Endothelial cell of umbilical vein (primary cell): Measurements from ENCODE around the gene OPCML. TPM values are rescaled to one million over a fixed set of nuclear protein-coding genes. Genes with fewer than 3 reads are reported as not detected.

Source experiments
- BruUV-seq: library from RNA; stranded (reverse); fragments of 400-500 nt; replicated peaks from 2 replicates; lab custom pipeline; 2021; lab: Mats Ljungman, UMichigan
- CTCF ChIA-PET: fragments of 300-600, 350-600 bp; sonication (Branson Sonifier 250); formaldehyde crosslinking; loops from one replicate; lab custom pipeline; 2021; ENCODE audit warnings: antibody characterized with exemption, inconsistent platforms; lab: Charles Lee
- POLR2A ChIA-PET: fragments of 300-600, 350-600 bp; sonication (Branson Sonifier 250); formaldehyde crosslinking; loops from one replicate; lab custom pipeline; 2021; ENCODE audit warnings: antibody characterized with exemption, inconsistent platforms; lab: Charles Lee
- DNase-seq: peaks from one replicate; pipeline ENCODE4 v3.0.0-alpha.2; 2011; ENCODE audit warnings: low read depth, low spot score
- FAIRE-seq: peaks from 2 replicates; lab custom pipeline; 2011; peaks lifted over from hg19 to GRCh38; lab: Jason Lieb, UNC
- H2AFZ ChIP-seq: 2 replicates; pipeline ENCODE4 v1.6.0; 2012; ENCODE audit warnings: low read depth, low read length, control low read depth, inconsistent platforms
- H3K27ac ChIP-seq: 2 replicates; pipeline ENCODE4 v1.5.1; 2011; ENCODE audit warnings: low read depth, mild to moderate bottlenecking, control low read depth, low read length, moderate library complexity; ENCODE audit not compliant: insufficient read depth
- H3K27me3 ChIP-seq, 2 experiments: 2 replicates each; pipeline versions ENCODE4 v1.6.0 to v1.6.1; 2011; ENCODE audit warnings: low read length in 2 of 2, mixed read lengths in 1 of 2; ENCODE audit not compliant: control insufficient read depth in 2 of 2, insufficient read depth in 2 of 2
- H3K36me3 ChIP-seq, 2 experiments: 2 replicates in 1 of 2; 3 replicates in 1 of 2; pipeline ENCODE4 v1.5.1; 2011; ENCODE audit warnings: low read length in 2 of 2, mild to moderate bottlenecking in 1 of 2, moderate library complexity in 1 of 2; ENCODE audit not compliant: control insufficient read depth in 2 of 2, insufficient read depth in 2 of 2; ENCODE audit errors: extremely low read depth in 1 of 2
- H3K4me1 ChIP-seq: 3 replicates; pipeline ENCODE4 v1.5.1; 2011; ENCODE audit warnings: mild to moderate bottlenecking, low read length; ENCODE audit not compliant: control insufficient read depth, insufficient read depth; ENCODE audit errors: extremely low read depth
- H3K4me2 ChIP-seq: 2 replicates; pipeline ENCODE4 v1.6.1; 2011; ENCODE audit warnings: low read length, control low read depth, mixed read lengths; ENCODE audit not compliant: insufficient read depth
- H3K4me3 ChIP-seq, 3 experiments: fragments of 200-600 bp in 1 of 3; sonication (generic), shearing (Covaris generic) in 1 of 3; replicated peaks in 1 of 3; 2 replicates each; pipeline ENCODE4 v1.5.1; 2011 to 2016; ENCODE audit warnings: control low read depth in 3 of 3, low read length in 3 of 3, mild to moderate bottlenecking in 2 of 3, inconsistent platforms in 1 of 3, low read depth in 1 of 3, moderate library complexity in 1 of 3; ENCODE audit not compliant: insufficient read depth in 1 of 3
- H3K79me2 ChIP-seq: 2 replicates; pipeline ENCODE4 v1.6.0; 2012; ENCODE audit warnings: low read length, inconsistent platforms; ENCODE audit not compliant: control insufficient read depth, insufficient read depth
- H3K9ac ChIP-seq: replicated peaks from 2 replicates; pipeline ENCODE3; 2011; ENCODE audit warnings: low read length, control low read depth; ENCODE audit not compliant: insufficient read depth; ENCODE audit errors: extremely low read depth
- H3K9me1 ChIP-seq: replicated peaks from 3 replicates; pipeline ENCODE4 v1.6.0; 2011; ENCODE audit warnings: mild to moderate bottlenecking, low read length; ENCODE audit not compliant: control insufficient read depth, insufficient read depth; ENCODE audit errors: extremely low read depth
- H3K9me3 ChIP-seq: replicated peaks from 2 replicates; pipeline ENCODE4 v1.5.1; 2012; ENCODE audit warnings: low read length, inconsistent platforms; ENCODE audit not compliant: control insufficient read depth, insufficient read depth
- H4K20me1 ChIP-seq: replicated peaks from 2 replicates; pipeline ENCODE3; 2011; ENCODE audit warnings: mild to moderate bottlenecking, low read length; ENCODE audit not compliant: control insufficient read depth, insufficient read depth; ENCODE audit errors: extremely low read depth
- EZH2 ChIP-seq: IDR thresholded peaks from 2 replicates; pipeline ENCODE4 v1.6.1; 2012; ENCODE audit warnings: borderline replicate concordance, low read depth, mild to moderate bottlenecking, moderate library complexity, low read length, inconsistent platforms; ENCODE audit not compliant: severe bottlenecking
- FOS ChIP-seq: IDR thresholded peaks from 2 replicates; pipeline ENCODE4 v1.6.1; 2011; ENCODE audit warnings: mild to moderate bottlenecking, low read length, moderate library complexity, borderline replicate concordance; ENCODE audit not compliant: insufficient read depth
- GATA2 ChIP-seq: IDR thresholded peaks from 2 replicates; pipeline ENCODE4 v1.7.0; 2011; ENCODE audit warnings: low read depth, mild to moderate bottlenecking, moderate library complexity, mixed read lengths, low read length; ENCODE audit not compliant: insufficient read length, insufficient read depth
- JUN ChIP-seq: IDR thresholded peaks from 2 replicates; pipeline ENCODE4 v1.6.1; 2011; ENCODE audit warnings: borderline replicate concordance, low read depth; ENCODE audit not compliant: insufficient read length, insufficient read depth
- MYC ChIP-seq: IDR thresholded peaks from one replicate; pipeline ENCODE4 v1.6.1; 2011; ENCODE audit warnings: mild to moderate bottlenecking, low read depth, low read length
- POLR2A ChIP-seq: IDR thresholded peaks from 2 replicates; pipeline ENCODE4 v1.6.1; 2012; ENCODE audit warnings: low read depth, mild to moderate bottlenecking, control low read depth, low read length
- POLR2AphosphoS5 ChIP-seq: IDR thresholded peaks from 2 replicates; pipeline ENCODE4 v1.6.1; 2012; ENCODE audit warnings: low read depth, mild to moderate bottlenecking, control low read depth, low read length, moderate library complexity; ENCODE audit not compliant: insufficient read depth
- dilution Hi-C: fragments of 300-500 bp; cut with MboI; formaldehyde crosslinking; loops from one replicate; pipeline ENCODE4 v1.15.0; 2019; ENCODE audit warnings: low sequenced_read_pairs; ENCODE audit not compliant: extremely low pct_ligation_motif_present
- intact Hi-C: fragments of 100-400 bp; cut with micrococcal nuclease; formaldehyde crosslinking; loops from one replicate; pipeline ENCODE4 v1.10.0; 2022
- polyA plus RNA-seq, 4 experiments: library from polyadenylated mRNA; depleted of rRNA in 3 of 4; stranded (reverse) in 3 of 4; unstranded in 1 of 4; fragments of >200 nt; gene quantifications; 2 replicates each; pipeline versions ENCODE4 v1.2.1 to v1.2.3, GENCODE V29; 2011 to 2012; ENCODE audit warnings: missing spikeins in 1 of 4
- total RNA-seq: library from RNA; stranded (reverse); gene quantifications from 2 replicates; pipeline ENCODE4 v1.2.3, GENCODE V29; 2021
- TF ChIP-seq, protein P1 (sequence below), 2 donors: IDR thresholded peaks; 1 replicate in 1 of 2; 2 replicates in 1 of 2; pipeline ENCODE4 v1.5.1; 2011; ENCODE audit warnings: low read length in 2 of 2, mild to moderate bottlenecking in 2 of 2, moderate library complexity in 2 of 2, control low read depth in 1 of 2, inconsistent platforms in 1 of 2, low read depth in 1 of 2; ENCODE audit not compliant: insufficient read depth in 1 of 2; ENCODE audit errors: extremely low read depth in 1 of 2
- TF ChIP-seq, protein P2 (sequence below): IDR thresholded peaks from 2 replicates; pipeline ENCODE4 v1.6.1; 2011; ENCODE audit not compliant: insufficient read depth, insufficient read length

Gene OPCML
- total and polyA plus RNA-seq, 2 donors (not counting 3 experiments of a cell fraction or from before 2014, with no cell fraction given): not detected

DNA sequence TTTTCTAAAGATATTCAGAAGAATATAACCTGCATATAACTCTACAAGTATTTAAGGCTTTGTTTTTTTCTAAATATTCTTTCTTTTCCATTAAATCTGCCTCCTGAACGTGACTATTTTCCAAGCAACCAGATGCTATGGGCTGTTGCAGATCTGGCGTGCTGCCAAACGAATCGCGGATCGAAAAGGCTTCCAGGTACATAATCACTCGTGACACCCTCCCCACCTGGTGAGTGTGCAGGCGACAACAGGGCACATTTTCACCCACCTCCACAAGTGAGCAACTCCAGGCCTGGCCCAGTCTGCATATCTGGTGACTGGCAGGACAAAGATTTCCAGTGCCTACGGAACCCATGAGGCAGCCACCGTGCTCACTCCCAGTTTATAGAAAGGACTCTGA, 660.1 kb downstream of the OPCML start:
- H4K20me1 ChIP-seq: no peaks in the 10 kb centered on the region
- H3K27ac ChIP-seq: no peak overlapping the region
- H3K79me2 ChIP-seq: no peaks in the 10 kb centered on the region
- no peaks in the 10 kb centered on the region for H3K4me1 ChIP-seq
- TF ChIP-seq, protein P1, sequence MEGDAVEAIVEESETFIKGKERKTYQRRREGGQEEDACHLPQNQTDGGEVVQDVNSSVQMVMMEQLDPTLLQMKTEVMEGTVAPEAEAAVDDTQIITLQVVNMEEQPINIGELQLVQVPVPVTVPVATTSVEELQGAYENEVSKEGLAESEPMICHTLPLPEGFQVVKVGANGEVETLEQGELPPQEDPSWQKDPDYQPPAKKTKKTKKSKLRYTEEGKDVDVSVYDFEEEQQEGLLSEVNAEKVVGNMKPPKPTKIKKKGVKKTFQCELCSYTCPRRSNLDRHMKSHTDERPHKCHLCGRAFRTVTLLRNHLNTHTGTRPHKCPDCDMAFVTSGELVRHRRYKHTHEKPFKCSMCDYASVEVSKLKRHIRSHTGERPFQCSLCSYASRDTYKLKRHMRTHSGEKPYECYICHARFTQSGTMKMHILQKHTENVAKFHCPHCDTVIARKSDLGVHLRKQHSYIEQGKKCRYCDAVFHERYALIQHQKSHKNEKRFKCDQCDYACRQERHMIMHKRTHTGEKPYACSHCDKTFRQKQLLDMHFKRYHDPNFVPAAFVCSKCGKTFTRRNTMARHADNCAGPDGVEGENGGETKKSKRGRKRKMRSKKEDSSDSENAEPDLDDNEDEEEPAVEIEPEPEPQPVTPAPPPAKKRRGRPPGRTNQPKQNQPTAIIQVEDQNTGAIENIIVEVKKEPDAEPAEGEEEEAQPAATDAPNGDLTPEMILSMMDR (IDR thresholded peaks at IDR 0.05; ENCODE audit: extremely low read depth in 1 of 2, insufficient read depth in 1 of 2, low read depth in 1 of 2, low read length in 2 of 2): no peak
- TF ChIP-seq GATA2 (no peak), JUN (no peak), POLR2AphosphoS5 (no peak), POLR2A (no peak), MYC (no peak), FOS (no peak), EZH2 (no peak)
- TF ChIP-seq, protein P2, sequence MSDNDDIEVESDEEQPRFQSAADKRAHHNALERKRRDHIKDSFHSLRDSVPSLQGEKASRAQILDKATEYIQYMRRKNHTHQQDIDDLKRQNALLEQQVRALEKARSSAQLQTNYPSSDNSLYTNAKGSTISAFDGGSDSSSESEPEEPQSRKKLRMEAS: no peak
- no peak overlapping the region for H2AFZ ChIP-seq
- no peaks in the 10 kb centered on the region for H3K9me3 ChIP-seq
- intact Hi-C loops (no loop called here), dilution Hi-C loops (no loop called here)
- ChIA-PET CTCF (no interaction called here), POLR2A (no interaction called here)
- H3K36me3 ChIP-seq: no peaks in the 10 kb centered on the region
- FAIRE-seq (no peak), DNase-seq (no peak)
- H3K27me3 ChIP-seq: no peaks in the 10 kb centered on the region
- no TSS peak for BruUV-seq
- no peak overlapping the region for H3K4me2 ChIP-seq
- H3K9me1 ChIP-seq: no peaks in the 10 kb centered on the region
- H3K4me3 ChIP-seq: no peak overlapping the region
- H3K9ac ChIP-seq: no peak overlapping the region
